Measurements from ENCODE around the gene SLC25A29.

SLC25A29 gene

GRCh38 chr14:100340423-100340813 is 34.2 kb upstream of the SLC25A29 start:
- TF ChIP-seq, protein P1, sequence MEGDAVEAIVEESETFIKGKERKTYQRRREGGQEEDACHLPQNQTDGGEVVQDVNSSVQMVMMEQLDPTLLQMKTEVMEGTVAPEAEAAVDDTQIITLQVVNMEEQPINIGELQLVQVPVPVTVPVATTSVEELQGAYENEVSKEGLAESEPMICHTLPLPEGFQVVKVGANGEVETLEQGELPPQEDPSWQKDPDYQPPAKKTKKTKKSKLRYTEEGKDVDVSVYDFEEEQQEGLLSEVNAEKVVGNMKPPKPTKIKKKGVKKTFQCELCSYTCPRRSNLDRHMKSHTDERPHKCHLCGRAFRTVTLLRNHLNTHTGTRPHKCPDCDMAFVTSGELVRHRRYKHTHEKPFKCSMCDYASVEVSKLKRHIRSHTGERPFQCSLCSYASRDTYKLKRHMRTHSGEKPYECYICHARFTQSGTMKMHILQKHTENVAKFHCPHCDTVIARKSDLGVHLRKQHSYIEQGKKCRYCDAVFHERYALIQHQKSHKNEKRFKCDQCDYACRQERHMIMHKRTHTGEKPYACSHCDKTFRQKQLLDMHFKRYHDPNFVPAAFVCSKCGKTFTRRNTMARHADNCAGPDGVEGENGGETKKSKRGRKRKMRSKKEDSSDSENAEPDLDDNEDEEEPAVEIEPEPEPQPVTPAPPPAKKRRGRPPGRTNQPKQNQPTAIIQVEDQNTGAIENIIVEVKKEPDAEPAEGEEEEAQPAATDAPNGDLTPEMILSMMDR (IDR thresholded peaks at IDR 0.05; ENCODE audit: low read depth, low read length), result no peak
- H3K27me3 ChIP-seq (ENCODE audit: insufficient read depth, low read depth, severe bottlenecking), result no peaks in the 10 kb centered on the region
- H3K9me3 ChIP-seq (ENCODE audit: severe bottlenecking), result no peaks in the 10 kb centered on the region
- H3K36me3 ChIP-seq, result peaks cover 20% of the 10 kb centered on the region
- H3K4me3 ChIP-seq (ENCODE audit: low read depth, low read length), result no peak overlapping the region
- DNase-seq, result no peak
- no peak overlapping the region for H3K27ac ChIP-seq

GRCh38 chr14:100339766-100340422 is 33.6 kb upstream of the SLC25A29 start:
- no peak overlapping the region for H3K27ac ChIP-seq
- H3K4me3 ChIP-seq (ENCODE audit: low read depth, low read length), result no peak overlapping the region
- TF ChIP-seq, protein P1 (IDR thresholded peaks at IDR 0.05; ENCODE audit: low read depth, low read length), result no peak
- no peak for DNase-seq
- H3K36me3 ChIP-seq, result peaks cover 20% of the 10 kb centered on the region
- H3K9me3 ChIP-seq (ENCODE audit: severe bottlenecking), result no peaks in the 10 kb centered on the region
- no peaks in the 10 kb centered on the region for H3K27me3 ChIP-seq (ENCODE audit: insufficient read depth, low read depth, severe bottlenecking)

- Histone ChIP-seq H3K4me3 (ENCODE audit: low read depth, low read length) (no peak overlapping the region), H3K9me3 (ENCODE audit: severe bottlenecking) (no peaks in the 10 kb centered on the region), H3K27me3 (ENCODE audit: insufficient read depth, low read depth, severe bottlenecking) (no peaks in the 10 kb centered on the region), H3K36me3 (peaks cover 17% of the 10 kb centered on the region), H3K27ac (no peak overlapping the region)
- no peak for DNase-seq
- TF ChIP-seq, protein P1 (IDR thresholded peaks at IDR 0.05; ENCODE audit: low read depth, low read length), result no peak
Measured at GRCh38 chr14:100336618-100337530, 30.6 kb upstream of the SLC25A29 start.

GRCh38 chr14:100334904-100335303 is 28.7 kb upstream of the SLC25A29 start:
- Histone ChIP-seq H3K4me3 (ENCODE audit: low read depth, low read length) (no peak overlapping the region), H3K27me3 (ENCODE audit: insufficient read depth, low read depth, severe bottlenecking) (no peaks in the 10 kb centered on the region), H3K36me3 (peaks cover 12% of the 10 kb centered on the region), H3K9me3 (ENCODE audit: severe bottlenecking) (no peaks in the 10 kb centered on the region), H3K27ac (no peak overlapping the region)
- no peak for DNase-seq
- TF ChIP-seq, protein P1 (IDR thresholded peaks at IDR 0.05; ENCODE audit: low read depth, low read length), result no peak

- peaks cover 9% of the 10 kb centered on the region for H3K36me3 ChIP-seq
- no peaks in the 10 kb centered on the region for H3K9me3 ChIP-seq (ENCODE audit: severe bottlenecking)
- DNase-seq, result no peak
- H3K27me3 ChIP-seq (ENCODE audit: insufficient read depth, low read depth, severe bottlenecking), result no peaks in the 10 kb centered on the region
- no peak overlapping the region for H3K4me3 ChIP-seq (ENCODE audit: low read depth, low read length)
- TF ChIP-seq, protein P1 (IDR thresholded peaks at IDR 0.05; ENCODE audit: low read depth, low read length), result no peak
- no peak overlapping the region for H3K27ac ChIP-seq
Measured at GRCh38 chr14:100333827-100334226, 27.6 kb upstream of the SLC25A29 start.
